ENCODE data around the gene TSPAN14. TPM values are rescaled to one million over a fixed set of nuclear protein-coding genes. Genes with fewer than 3 reads are reported as not detected.
"Not testable (repeated sequence)": the region's sequence is repeated elsewhere in the genome, so short reads cannot be mapped to it uniquely, and the experiment has no call there.

TSPAN14 gene
- total RNA-seq, 6 donors from 2014 or later = 52.1 to 157 (median 111) TPM

GRCh38 chr10:80542053-80542452 lies 87.9 kb downstream of the TSPAN14 start:
- Histone ChIP-seq H3K9me3 (no peaks in the 10 kb centered on the region), H3K36me3 (no peaks in the 10 kb centered on the region), H3K4me3 (no peak overlapping the region), H3K4me1 (peaks cover 13 to 25% (median 22%) of the 10 kb centered on the region in 4 donors), H3K27me3 (no peaks in the 10 kb centered on the region), H3K27ac (peak overlapping the region in 3 of 4 donors; percentile 60 to 72 (median 61))
- WGBS, 2 donors = 76 to 84% methylated on average over 4 of the region's 4 CpGs
- ATAC-seq (ENCODE audit: low FRiP score in 2 of 2) = no peak
- no peak for TF ChIP-seq EP300 (IDR thresholded peaks at IDR 0.05)
- TF ChIP-seq CTCF (IDR thresholded peaks at IDR 0.05) = no peak
- DNase-seq = no peak

- DNase-seq = no peak
- no peaks in the 10 kb centered on the region for H3K9me3 ChIP-seq
- H3K4me1 ChIP-seq = peaks cover 13 to 31% (median 25%) of the 10 kb centered on the region in 4 donors
- no peak for TF ChIP-seq EP300 (IDR thresholded peaks at IDR 0.05)
- TF ChIP-seq CTCF (IDR thresholded peaks at IDR 0.05) = no peak
- TF ChIP-seq POLR2A (IDR thresholded peaks at IDR 0.05) = no peak
- TF ChIP-seq POLR2AphosphoS5 (IDR thresholded peaks at IDR 0.05) = no peak
- 85 to 90% methylated on average over 10 to 16 of the region's 19 CpGs for WGBS, 2 donors
- no peaks in the 10 kb centered on the region for H3K36me3 ChIP-seq
- peak overlapping the region in 1 of 4 donors; percentile 72 for H3K27ac ChIP-seq
- no peak overlapping the region for H3K4me3 ChIP-seq
- no peak for ATAC-seq (ENCODE audit: low FRiP score in 2 of 2)
- H3K27me3 ChIP-seq = no peaks in the 10 kb centered on the region
Observed at GRCh38 chr10:80542652-80543318, 88.7 kb downstream of the TSPAN14 start.

- peak in 1 of 2 donors; percentile 78 for DNase-seq
- not testable (repeated sequence) for H3K27me3 ChIP-seq; H3K9me3 ChIP-seq; H3K36me3 ChIP-seq; H3K4me3 ChIP-seq; ATAC-seq (ENCODE audit: low FRiP score in 2 of 2)
- WGBS, 2 donors = 97 to 98% methylated on average over 10 to 25 of the region's 25 CpGs
- peaks cover 13 to 31% (median 26%) of the 10 kb centered on the region in 4 donors for H3K4me1 ChIP-seq
- peak overlapping the region in 1 of 4 donors; percentile 72 for H3K27ac ChIP-seq
Observed at GRCh38 chr10:80543319-80543672, 89.2 kb downstream of the TSPAN14 start.

GRCh38 chr10:80544316-80544953 lies 90.3 kb downstream of the TSPAN14 start:
- DNase-seq (no peak), ATAC-seq (ENCODE audit: low FRiP score in 2 of 2) (no peak)
- Histone ChIP-seq H3K27me3 (no peaks in the 10 kb centered on the region), H3K4me3 (no peak overlapping the region), H3K36me3 (no peaks in the 10 kb centered on the region), H3K9me3 (no peaks in the 10 kb centered on the region), H3K27ac (no peak overlapping the region), H3K4me1 (peaks cover 13 to 31% (median 26%) of the 10 kb centered on the region in 4 donors)
- WGBS, 2 donors = 88 to 90% methylated on average over 9 to 12 of the region's 12 CpGs
- TF ChIP-seq EP300 (IDR thresholded peaks at IDR 0.05) = no peak
- TF ChIP-seq POLR2AphosphoS5 (IDR thresholded peaks at IDR 0.05) = no peak
- TF ChIP-seq POLR2A (IDR thresholded peaks at IDR 0.05) = no peak

- H3K4me1 ChIP-seq = peaks cover 10 to 28% (median 24%) of the 10 kb centered on the region in 4 donors
- TF ChIP-seq EP300 (IDR thresholded peaks at IDR 0.05) (no peak), POLR2A (IDR thresholded peaks at IDR 0.05) (no peak), CTCF (IDR thresholded peaks at IDR 0.05) (no peak), POLR2AphosphoS5 (IDR thresholded peaks at IDR 0.05) (no peak)
- WGBS, 2 donors = 91 to 93% methylated on average over 7 of the region's 7 CpGs
- H3K27me3 ChIP-seq = no peaks in the 10 kb centered on the region
- H3K4me3 ChIP-seq = no peak overlapping the region
- H3K27ac ChIP-seq = no peak overlapping the region
- no peaks in the 10 kb centered on the region for H3K9me3 ChIP-seq
- H3K36me3 ChIP-seq = no peaks in the 10 kb centered on the region
- DNase-seq = no peak
- no peak for ATAC-seq (ENCODE audit: low FRiP score in 2 of 2)
Observed at GRCh38 chr10:80545258-80545881, 91.3 kb downstream of the TSPAN14 start.
